HepG2 (cell line): Measurements from ENCODE around the gene ZSWIM9. TPM values are rescaled to one million over a fixed set of nuclear protein-coding genes. Genes with fewer than 3 reads are reported as not detected.

ENCODE experiments used
- ATAC-seq: fragments of 200-7000 bp; cut with Tn5 transposase; 3 replicates; pipeline ENCODE4 v1.9.1; 2020; ENCODE audit warnings: mild to moderate bottlenecking, moderate library complexity
- BruUV-seq: library from RNA; stranded (reverse); fragments of 400-500 nt; replicated peaks from 2 replicates; lab custom pipeline; 2021; lab: Mats Ljungman, UMichigan
- CTCF ChIA-PET: fragments of 300-600 bp; formaldehyde crosslinking; extraction: SDS; loops from one replicate; lab custom pipeline; 2021; ENCODE audit warnings: low total read pairs, inconsistent platforms, low intra/inter-chr PET ratio; lab: Yijun Ruan, JAX
- POLR2A ChIA-PET: fragments of 350-600 bp; sonication (Branson Sonifier 250); formaldehyde crosslinking; loops from one replicate; lab custom pipeline; 2020; ENCODE audit warnings: antibody characterized with exemption, inconsistent platforms; lab: Yijun Ruan, JAX
- DNase-seq: peaks from one replicate; pipeline ENCODE4 v3.0.0-alpha.2; 2015; ENCODE audit warnings: low spot score
- FAIRE-seq: peaks from 3 replicates; lab custom pipeline; 2011; peaks lifted over from hg19 to GRCh38; lab: Jason Lieb, UNC
- H2AFZ ChIP-seq: one replicate; pipeline ENCODE4 v1.6.1; 2011; ENCODE audit warnings: low read length, inconsistent platforms
- H3K27ac ChIP-seq: fragments of 300-600 bp; 3 replicates; pipeline ENCODE4 v1.8.0; 2011; ENCODE audit warnings: mixed run types, mild to moderate bottlenecking, mixed read lengths, low read length, inconsistent platforms; ENCODE audit not compliant: insufficient read depth; ENCODE audit errors: extremely low read length
- H3K27me3 ChIP-seq, 2 experiments: fragments of 200-600 bp in 1 of 2; 2 replicates in 1 of 2; 3 replicates in 1 of 2; pipeline versions ENCODE4 v1.6.0 to v1.8.0; 2011; ENCODE audit warnings: low read length in 2 of 2, mild to moderate bottlenecking in 2 of 2, moderate library complexity in 2 of 2, inconsistent platforms in 1 of 2; ENCODE audit not compliant: insufficient read depth in 2 of 2, control insufficient read depth in 1 of 2
- H3K36me3 ChIP-seq, 2 experiments: fragments of 200-600 bp in 1 of 2; replicated peaks in 1 of 2; 2 replicates in 1 of 2; 3 replicates in 1 of 2; pipeline versions ENCODE4 v1.5.1 to v1.8.0; 2011; ENCODE audit warnings: low read length in 2 of 2, inconsistent platforms in 1 of 2; ENCODE audit not compliant: insufficient read depth in 2 of 2, control insufficient read depth in 1 of 2
- H3K4me1 ChIP-seq: 2 replicates; pipeline ENCODE4 v1.5.1; 2012; ENCODE audit warnings: low read length, inconsistent platforms; ENCODE audit not compliant: insufficient read depth
- H3K4me2 ChIP-seq: 2 replicates; pipeline ENCODE4 v1.6.0; 2011; ENCODE audit warnings: low read depth, low read length, inconsistent platforms
- H3K4me3 ChIP-seq, 3 experiments: fragments of 200-600 bp in 1 of 3; sonication (generic), shearing (Covaris generic) in 1 of 3; replicated peaks in 1 of 3; 2 replicates each; pipeline ENCODE4 v1.5.1; 2011 to 2016; ENCODE audit warnings: low read length in 3 of 3, inconsistent platforms in 2 of 3, low read depth in 2 of 3, mild to moderate bottlenecking in 2 of 3, control low read depth in 1 of 3, mixed read lengths in 1 of 3; ENCODE audit not compliant: insufficient read depth in 1 of 3
- H3K79me2 ChIP-seq: one replicate; pipeline ENCODE4 v1.6.1; 2011; ENCODE audit warnings: low read length, inconsistent platforms; ENCODE audit not compliant: insufficient read depth
- H3K9ac ChIP-seq: 2 replicates; pipeline ENCODE4 v1.6.0; 2011; ENCODE audit warnings: mild to moderate bottlenecking, low read depth, low read length, inconsistent platforms; ENCODE audit not compliant: insufficient read depth
- H3K9me3 ChIP-seq: 2 replicates; pipeline ENCODE4 v1.5.1; 2012; ENCODE audit warnings: mild to moderate bottlenecking, low read length
- H4K20me1 ChIP-seq: 2 replicates; pipeline ENCODE4 v1.6.0; 2011; ENCODE audit warnings: inconsistent platforms, mild to moderate bottlenecking, low read length, moderate library complexity; ENCODE audit not compliant: insufficient read depth
- DR1 ChIP-seq: sonication (generic); formaldehyde crosslinking; IDR thresholded peaks from 2 replicates; pipeline ENCODE4 v1.8.0; 2021; ENCODE audit warnings: mild to moderate bottlenecking, missing genetic modification reagents, inconsistent platforms
- DZIP1 ChIP-seq: sonication (generic); formaldehyde crosslinking; IDR thresholded peaks from 2 replicates; pipeline ENCODE4 v1.5.0; 2020; ENCODE audit warnings: mild to moderate bottlenecking, missing genetic modification reagents
- FIP1L1 ChIP-seq: fragments of 200-400 bp; formaldehyde crosslinking; IDR thresholded peaks from 2 replicates; pipeline ENCODE4 v1.6.1; 2018; ENCODE audit warnings: low read depth, mild to moderate bottlenecking, low read length, moderate library complexity, borderline replicate concordance; ENCODE audit not compliant: insufficient read depth
- FOSL1 ChIP-seq: sonication (generic); formaldehyde crosslinking; IDR thresholded peaks from 2 replicates; pipeline ENCODE4 v1.9.0; 2021; ENCODE audit warnings: missing genetic modification reagents, borderline replicate concordance
- FOXK1 ChIP-seq: sonication (generic); formaldehyde crosslinking; IDR thresholded peaks from 2 replicates; pipeline ENCODE4 v1.4.0; 2020; ENCODE audit warnings: low read depth, missing genetic modification reagents, borderline replicate concordance
- GPBP1L1 ChIP-seq: sonication (generic); formaldehyde crosslinking; IDR thresholded peaks from 2 replicates; pipeline ENCODE4 v1.5.0; 2020; ENCODE audit warnings: mild to moderate bottlenecking, missing genetic modification reagents
- HDAC1 ChIP-seq: sonication (generic); formaldehyde crosslinking; IDR thresholded peaks from 2 replicates; pipeline ENCODE4 v1.5.1; 2020; ENCODE audit warnings: mild to moderate bottlenecking, missing genetic modification reagents
- HNF4G ChIP-seq, 2 experiments: sonication (generic) in 1 of 2; formaldehyde crosslinking in 1 of 2; IDR thresholded peaks; 2 replicates each; pipeline versions ENCODE4 v1.4.0 to v1.6.1; 2011 to 2020; ENCODE audit warnings: borderline replicate concordance in 2 of 2, low read depth in 2 of 2, mild to moderate bottlenecking in 2 of 2, low read length in 1 of 2, missing genetic modification reagents in 1 of 2, moderate library complexity in 1 of 2
- KDM4B ChIP-seq: sonication (generic); formaldehyde crosslinking; IDR thresholded peaks from 2 replicates; pipeline ENCODE4 v1.4.0; 2020; ENCODE audit warnings: missing genetic modification reagents
- MXD4 ChIP-seq: IDR thresholded peaks from 2 replicates; pipeline ENCODE4 v1.6.1; 2016; ENCODE audit warnings: mild to moderate bottlenecking, missing biosample characterization, missing genetic modification reagents
- MYPOP ChIP-seq: sonication (generic); formaldehyde crosslinking; IDR thresholded peaks from 2 replicates; pipeline ENCODE4 v1.8.1; 2023; ENCODE audit warnings: mild to moderate bottlenecking, moderate library complexity, missing genetic modification reagents
- SALL2 ChIP-seq: sonication (generic); formaldehyde crosslinking; IDR thresholded peaks from 2 replicates; pipeline ENCODE4 v1.8.1; 2023; ENCODE audit warnings: mild to moderate bottlenecking, missing genetic modification reagents, inconsistent platforms
- SRSF1 ChIP-seq: fragments of 200-400 bp; formaldehyde crosslinking; optimal IDR thresholded peaks from 2 replicates; pipeline ENCODE3; 2017; ENCODE audit warnings: mild to moderate bottlenecking, low read depth, low read length, moderate library complexity
- ZIK1 ChIP-seq: sonication (generic); formaldehyde crosslinking; IDR thresholded peaks from 2 replicates; pipeline ENCODE4 v1.5.0; 2020; ENCODE audit warnings: mild to moderate bottlenecking, low read depth, missing genetic modification reagents, borderline replicate concordance
- ZNF296 ChIP-seq: sonication (generic); formaldehyde crosslinking; conservative IDR thresholded peaks from 2 replicates; pipeline ENCODE4 v1.5.0; 2020; ENCODE audit warnings: mild to moderate bottlenecking, missing genetic modification reagents
- ZNF33B ChIP-seq: sonication (generic); formaldehyde crosslinking; IDR thresholded peaks from 2 replicates; pipeline ENCODE4 v1.5.1; 2020; ENCODE audit warnings: mild to moderate bottlenecking, missing genetic modification reagents
- ZNF44 ChIP-seq: sonication (generic); formaldehyde crosslinking; IDR thresholded peaks from 2 replicates; pipeline ENCODE4 v1.5.1; 2020; ENCODE audit warnings: mild to moderate bottlenecking, missing genetic modification reagents
- ZNF569 ChIP-seq: sonication (generic); formaldehyde crosslinking; IDR thresholded peaks from 2 replicates; pipeline ENCODE4 v1.5.0; 2020; ENCODE audit warnings: mild to moderate bottlenecking, missing genetic modification reagents, moderate library complexity, borderline replicate concordance
- ZNF740 ChIP-seq: sonication (generic); formaldehyde crosslinking; IDR thresholded peaks from 2 replicates; pipeline ENCODE4 v1.4.0; 2020; ENCODE audit warnings: missing genetic modification reagents
- WGBS: methylation state at CpG from one replicate; pipeline ENCODE4 v1.1.6; 2017; ENCODE audit warnings: low lambda C conversion rate; 5-methylcytosine and 5-hydroxymethylcytosine counted together
- in situ Hi-C: cut with HindIII; loops from 2 replicates; pipeline ENCODE4 v1.10.0; 2017; ENCODE audit warnings: low pct_unique_long_range_greater_than_20kb; ENCODE audit not compliant: extremely low pct_ligation_motif_present
- intact Hi-C: fragments of 100-400 bp; cut with micrococcal nuclease; formaldehyde crosslinking; loops from one replicate; pipeline ENCODE4 v1.10.0; 2022; ENCODE audit not compliant: unreplicated experiment
- polyA plus RNA-seq, 8 experiments: library from polyadenylated mRNA; depleted of rRNA in 3 of 8; stranded (reverse) in 7 of 8; unstranded in 1 of 8; fragments of >200 nt; fragmentation: Illumina TruSeq in 4 of 8; extraction: Trizol in 4 of 8; gene quantifications; 2 replicates each; pipeline versions ENCODE4 v1.2.1 to v1.2.3, GENCODE V29; 2011 to 2016; ENCODE audit warnings: low read depth in 4 of 8, missing spikeins in 1 of 8, mixed read lengths in 1 of 8; ENCODE audit not compliant: insufficient read depth in 1 of 8
- total RNA-seq, 5 experiments: library from RNA; depleted of rRNA; stranded (reverse); fragments of >200 nt; fragmentation: Illumina TruSeq; extraction: Trizol; gene quantifications; 2 replicates each; pipeline ENCODE4 v1.2.3, GENCODE V29; 2016; ENCODE audit warnings: low read depth in 1 of 5

ZSWIM9 gene
- total and polyA plus RNA-seq, 2 of the 13 experiments (the other 11 are each of a cell fraction or from before 2014, with no cell fraction given): 0.18 to 1.1 TPM

- H4K20me1 ChIP-seq: no peaks in the 10 kb centered on the region
- ChIA-PET CTCF (no interaction called here), POLR2A (no interaction called here)
- in situ Hi-C loops (no loop called here), intact Hi-C loops (no loop called here)
- H3K27me3 ChIP-seq: no peaks in the 10 kb centered on the region; a peak in 1 of 5 replicates
- TF ChIP-seq DZIP1 (CRISPR knock-in tag) (no peak), MXD4 (CRISPR knock-in tag) (no peak), MYPOP (no peak), SALL2 (CRISPR knock-in tag) (no peak), SRSF1 (no peak), GPBP1L1 (no peak), ZNF740 (CRISPR knock-in tag) (no peak), ZNF296 (no peak), ZNF44 (CRISPR knock-in tag) (no peak), ZIK1 (CRISPR knock-in tag) (no peak), ZNF33B (no peak), KDM4B (CRISPR knock-in tag) (no peak), HNF4G (IDR thresholded peaks at IDR 0.05; ENCODE audit: borderline replicate concordance, low read depth, low read length) (no peak), HNF4G (CRISPR knock-in tag; IDR thresholded peaks at IDR 0.05; ENCODE audit: borderline replicate concordance, low read depth) (no peak), FOXK1 (no peak), ZNF569 (no peak), FOSL1 (CRISPR knock-in tag) (no peak), HDAC1 (no peak), FIP1L1 (no peak), DR1 (no peak)
- no peak for ATAC-seq
- BruUV-seq: no TSS peak
- no peaks in the 10 kb centered on the region for H3K4me1 ChIP-seq
- 95% methylated on average over 8 of the region's 10 CpGs for WGBS
- H2AFZ ChIP-seq: no peak overlapping the region
- no peaks in the 10 kb centered on the region for H3K79me2 ChIP-seq
- peaks cover 12 to 56% of the 10 kb centered on the region in 2 experiments for H3K36me3 ChIP-seq
- FAIRE-seq: no peak
- H3K4me3 ChIP-seq: no peak overlapping the region
- DNase-seq: no peak
- H3K4me2 ChIP-seq: no peak overlapping the region
- H3K9me3 ChIP-seq: no peaks in the 10 kb centered on the region
- no peak overlapping the region for H3K27ac ChIP-seq
- H3K9ac ChIP-seq: no peak overlapping the region
Observed at GRCh38 chr19:48121909-48122371, 48.5 kb upstream of the ZSWIM9 start.
